Fibroblast of skin of right quadriceps (primary cell): ENCODE data around the gene DLG5.

Experiments used
- DNase-seq: peaks from one replicate; pipeline ENCODE4 v3.0.0-alpha.2; 2013

Gene DLG5

DNA sequence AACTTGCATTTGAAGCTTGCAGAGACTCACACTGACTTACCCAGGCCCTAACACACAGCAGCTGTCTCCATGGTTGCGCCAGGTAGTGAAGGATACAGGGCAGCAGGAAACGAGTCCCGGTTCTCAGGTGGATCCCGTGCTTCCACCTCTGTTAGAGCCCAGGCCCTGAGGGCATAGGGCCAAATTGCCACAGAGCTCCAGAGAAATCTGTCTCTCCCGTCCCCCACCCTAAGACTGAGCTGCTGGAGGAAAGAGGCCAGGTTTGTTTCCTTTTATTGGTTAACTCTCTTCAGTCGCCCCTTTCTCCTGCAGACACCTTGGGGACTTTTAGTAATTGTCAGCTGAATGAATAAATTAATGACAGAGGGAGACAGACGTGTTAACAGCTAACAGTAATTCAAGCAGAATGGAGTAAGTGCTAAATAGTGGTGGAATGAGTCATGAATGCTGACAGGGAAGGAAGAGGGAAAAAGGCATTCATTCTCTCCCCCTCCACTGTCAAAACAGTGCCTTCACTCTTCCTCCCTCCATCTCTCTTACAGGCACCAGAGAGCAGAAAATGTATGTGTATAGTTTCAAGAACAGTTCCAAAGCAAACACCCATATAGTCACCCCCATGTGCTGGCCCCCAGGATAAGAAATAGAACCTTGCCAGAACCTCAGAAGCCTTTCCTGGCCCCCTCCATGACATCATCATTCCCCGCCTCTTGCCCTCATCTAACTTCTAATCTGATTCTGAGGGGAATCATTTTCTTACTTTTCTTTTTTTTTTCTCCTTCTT is 16.8 kb upstream of the DLG5 start:
- peak; percentile 95 for DNase-seq

DNA sequence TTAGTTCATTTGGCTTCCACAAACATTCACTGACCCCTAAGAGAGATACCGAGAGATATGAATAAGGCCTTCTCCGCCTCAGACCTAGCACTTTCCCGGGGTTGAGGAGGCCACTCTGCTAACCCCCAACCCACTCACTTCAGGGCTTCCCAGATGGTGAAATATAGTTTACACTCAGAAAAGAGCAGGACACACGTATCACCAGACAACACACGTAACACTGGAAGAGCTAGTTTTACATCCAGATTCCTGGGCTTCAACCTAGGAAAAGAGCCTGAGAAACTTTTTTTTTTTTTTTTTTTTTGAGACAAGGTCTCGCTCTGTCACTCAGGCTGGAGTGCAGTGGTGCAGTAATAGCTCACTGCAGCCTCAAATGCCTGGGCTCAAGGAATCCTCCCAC is 15.2 kb upstream of the DLG5 start:
- no peak for DNase-seq

DNA sequence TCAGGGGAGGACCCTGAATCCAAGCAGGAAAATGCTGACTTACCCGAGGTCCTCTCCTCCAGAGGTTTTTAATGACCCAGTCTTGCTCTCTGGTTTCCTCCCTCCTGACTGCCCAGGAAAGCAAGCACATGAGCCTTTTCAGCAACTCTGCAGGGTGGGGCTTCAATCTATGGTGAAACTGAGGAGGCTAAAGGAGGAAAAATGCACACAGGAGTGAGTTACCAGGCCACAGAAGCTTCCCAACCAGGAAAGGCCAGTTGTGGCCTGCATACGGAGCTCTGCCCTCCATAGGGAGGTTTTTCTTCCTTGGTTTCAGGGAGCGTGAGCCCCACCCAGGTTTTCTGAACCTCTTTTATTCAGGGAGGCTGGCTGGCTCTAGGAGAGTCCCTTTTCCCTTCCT is 14.1 kb upstream of the DLG5 start:
- no peak for DNase-seq

DNA sequence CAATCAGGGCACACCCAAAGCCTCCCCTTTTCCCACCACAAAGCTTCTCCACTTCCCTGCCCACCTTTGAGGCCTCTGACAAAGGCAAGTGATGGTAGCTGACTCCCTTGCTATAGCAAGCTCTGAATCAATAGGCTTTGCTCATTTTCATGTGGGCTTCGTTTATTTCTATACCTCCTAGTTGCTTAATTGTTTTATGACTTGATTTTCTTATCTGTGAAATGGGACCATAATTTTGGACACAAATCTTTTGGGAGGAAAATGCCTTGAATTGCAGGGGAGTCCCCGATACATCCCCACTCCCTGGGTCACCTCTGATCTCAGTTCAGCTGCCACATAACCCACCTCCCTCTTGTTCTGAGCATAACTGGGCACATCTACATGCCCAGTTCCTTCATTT is 13.7 kb upstream of the DLG5 start:
- DNase-seq: no peak

GRCh38 chr10:77939561-77940001 is 13.0 kb upstream of the DLG5 start:
- DNase-seq: peak; percentile 64

- DNase-seq: no peak
Observed at GRCh38 chr10:77936697-77937567, 10.4 kb upstream of the DLG5 start.

- no peak for DNase-seq
Observed at GRCh38 chr10:77932016-77932715, 5.6 kb upstream of the DLG5 start.

GRCh38 chr10:77927402-77928246 is 1.1 kb upstream of the DLG5 start:
- DNase-seq: no peak

GRCh38 chr10:77925795-77926565 is 575 bp downstream of the DLG5 start:
- DNase-seq: no peak

DNA sequence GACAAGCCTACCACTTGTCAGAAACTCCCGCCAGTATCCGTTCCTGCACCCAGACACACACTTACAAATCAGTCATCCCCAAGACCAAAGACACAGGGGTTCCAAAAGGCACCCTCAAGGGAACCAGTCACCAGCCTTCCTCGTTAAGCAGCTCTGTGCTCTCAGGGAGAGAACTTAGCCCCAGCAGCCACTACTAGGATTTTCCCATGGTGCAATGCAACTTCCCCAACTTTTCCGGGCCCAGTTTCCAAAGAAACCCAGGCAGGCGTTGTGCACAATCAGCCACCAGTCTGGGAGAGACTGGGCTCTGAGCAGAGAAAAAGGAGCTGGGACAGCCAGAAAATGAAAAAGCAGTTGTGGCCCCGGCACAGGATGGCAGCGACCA is 1.2 kb downstream of the DLG5 start:
- DNase-seq: peak; percentile 39

DNA sequence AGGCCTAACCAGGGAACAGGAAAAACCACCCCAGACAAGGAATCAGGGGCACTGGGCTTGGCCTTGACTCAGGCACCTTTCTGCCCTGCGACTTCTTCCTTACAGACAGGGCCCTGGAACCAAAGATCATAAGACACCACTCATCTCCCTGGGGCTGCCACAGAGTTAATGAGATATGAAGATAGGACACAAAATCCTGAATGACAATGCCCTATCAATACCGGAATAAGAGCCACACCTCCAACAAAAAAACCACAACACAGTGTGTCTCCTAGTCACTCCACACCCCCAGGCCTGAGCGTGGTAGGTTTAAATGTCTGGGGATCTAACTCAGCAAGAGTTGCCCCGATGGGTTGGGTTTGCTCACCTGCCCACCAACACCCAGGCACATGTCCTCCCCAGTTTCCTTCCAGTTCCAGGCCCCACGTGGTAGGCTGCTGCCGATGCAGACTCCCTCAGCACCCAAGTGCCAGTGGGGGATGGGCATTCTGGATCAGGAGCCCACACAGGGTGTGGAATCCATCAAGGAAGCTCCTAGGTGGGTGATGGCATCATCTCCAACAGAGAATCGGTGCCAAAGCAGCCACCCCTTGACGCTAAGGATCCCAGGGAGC is 3.9 kb downstream of the DLG5 start:
- no peak for DNase-seq

DNA sequence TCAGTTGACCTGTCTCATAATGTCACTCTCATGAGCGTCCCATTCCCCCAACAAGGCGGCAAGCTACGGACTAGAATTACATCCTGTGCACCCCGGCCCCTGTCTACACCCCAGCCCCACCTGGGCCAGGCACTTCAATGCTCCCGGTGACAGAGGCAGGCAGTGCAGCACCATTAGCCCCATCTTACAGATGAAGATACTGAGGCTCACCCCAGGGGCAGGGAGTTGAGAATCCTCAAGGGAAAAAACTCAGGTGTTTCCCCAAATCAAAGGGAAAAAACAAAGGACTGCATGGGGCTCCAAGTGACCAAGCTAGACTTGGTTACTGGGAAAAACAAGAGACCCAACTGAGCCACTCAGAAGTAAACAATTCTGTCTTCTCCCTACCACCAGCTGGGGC is 4.5 kb downstream of the DLG5 start:
- DNase-seq: no peak

DNA sequence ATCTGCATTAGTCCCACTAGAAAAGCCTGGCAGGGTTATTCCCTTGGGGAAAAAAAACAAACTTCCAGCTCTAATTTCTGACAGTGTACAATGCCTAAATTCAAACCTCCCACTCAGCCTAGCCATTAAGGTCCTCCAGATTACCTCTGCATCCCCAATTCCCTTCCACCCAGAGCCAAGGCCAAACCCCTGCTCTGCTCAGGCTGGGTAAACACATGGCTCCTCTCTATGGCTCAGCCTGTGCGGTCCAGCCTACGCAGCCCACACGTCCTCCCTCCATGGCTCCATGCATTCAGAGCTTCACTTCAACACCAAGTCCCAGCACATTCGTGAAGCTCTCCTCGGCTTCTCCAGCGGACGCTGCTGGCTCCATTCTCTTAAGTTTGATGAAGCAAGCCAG is 5.2 kb downstream of the DLG5 start:
- DNase-seq: no peak

GRCh38 chr10:77920495-77920894 is 6.1 kb downstream of the DLG5 start:
- no peak for DNase-seq

DNA sequence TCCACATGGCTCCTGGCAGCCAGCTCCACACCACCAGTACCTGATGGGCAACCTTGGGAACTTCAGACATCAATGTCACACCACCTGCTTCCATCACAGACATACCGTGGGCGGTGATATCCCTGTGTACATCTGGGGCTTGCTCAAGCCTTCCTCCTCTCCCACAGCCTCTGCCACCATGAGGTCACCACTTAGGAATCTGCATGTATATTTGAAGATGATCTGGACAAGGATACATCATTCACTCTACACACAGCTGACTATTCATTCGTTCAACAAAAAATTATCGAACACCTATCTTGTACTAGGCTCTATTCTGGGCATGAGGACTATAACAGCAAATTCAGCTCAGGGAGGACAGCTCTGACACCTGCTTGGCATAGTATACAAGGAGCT is 6.8 kb downstream of the DLG5 start:
- peak; percentile 80 for DNase-seq

- DNase-seq: peak; percentile 76
Observed at GRCh38 chr10:77915319-77916105, 11.0 kb downstream of the DLG5 start.

DNA sequence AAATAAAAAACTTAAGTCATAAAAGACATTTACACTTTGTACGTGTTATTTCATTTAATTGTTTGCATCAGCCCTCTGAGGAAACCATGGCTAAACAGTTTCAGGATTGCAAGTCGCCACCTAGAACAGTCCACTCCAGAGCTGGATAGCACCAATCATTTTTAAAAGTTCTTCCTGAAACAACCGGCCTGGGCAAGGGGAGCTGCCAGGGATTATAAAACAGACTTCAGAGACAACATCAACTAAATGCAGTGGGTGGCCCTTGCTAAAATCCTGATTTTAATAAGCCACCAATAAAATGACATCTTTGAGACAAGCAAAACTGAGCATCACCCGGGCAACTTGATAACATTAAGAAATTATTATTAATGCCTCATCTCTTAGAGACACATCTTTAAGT is 13.5 kb downstream of the DLG5 start:
- no peak for DNase-seq

- no peak for DNase-seq
Observed at GRCh38 chr10:77912576-77912975, 14.0 kb downstream of the DLG5 start.

DNA sequence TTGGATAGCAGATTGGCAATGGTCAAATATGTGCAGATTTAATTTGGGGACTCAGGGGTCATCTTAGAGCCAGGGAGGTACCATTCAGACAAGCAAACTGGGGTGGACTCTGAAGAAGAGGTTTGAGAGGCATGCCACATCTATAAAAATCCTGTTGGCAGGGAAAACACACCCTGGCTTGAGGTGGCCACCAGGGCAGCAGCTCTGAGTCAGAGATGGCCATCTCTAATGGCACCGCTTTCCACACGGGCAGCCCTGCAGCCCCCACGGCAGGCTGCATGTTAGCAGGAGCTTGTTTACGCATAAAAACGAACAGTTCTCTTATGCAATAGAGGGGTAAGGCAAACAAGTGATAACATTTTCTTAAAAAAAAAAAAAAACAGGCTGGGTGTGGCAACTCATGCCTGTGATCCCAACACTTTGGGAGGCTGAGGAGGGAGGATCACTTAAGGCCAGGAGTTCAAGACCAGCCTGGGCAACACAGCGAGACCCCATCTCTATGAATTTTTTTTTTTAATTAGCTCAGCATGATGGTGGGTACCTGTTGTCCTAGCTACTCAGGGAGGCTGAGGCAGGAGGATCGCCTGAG is 14.9 kb downstream of the DLG5 start:
- DNase-seq: no peak

GRCh38 chr10:77910524-77911145 is 15.9 kb downstream of the DLG5 start:
- DNase-seq: no peak
